Gastrocnemius medialis (tissue), 4 donors: ENCODE results near the gene RGP1. TPM values are rescaled to one million over a fixed set of nuclear protein-coding genes. Genes with fewer than 3 reads are reported as not detected.

ENCODE experiments used
- ATAC-seq, 2 donors: fragments of 150-250 bp; one replicate each; pipeline ENCODE4 v1.9.1; 2016
- DNase-seq, 2 donors: peaks; one replicate each; pipeline ENCODE4 v3.0.0-alpha.2; 2019
- H3K27ac ChIP-seq, 4 donors: fragments of 200-600 bp; sonication (generic); 1 replicate in 1 of 4; 2 replicates in 3 of 4; pipeline ENCODE4 v1.5.1; 2016 to 2018; ENCODE audit warnings: mild to moderate bottlenecking in 2 of 4, moderate library complexity in 1 of 4
- H3K27me3 ChIP-seq, 3 donors: fragments of 200-600 bp; sonication (generic) in 2 of 3; 1 replicate in 1 of 3; 2 replicates in 2 of 3; pipeline versions ENCODE4 v1.5.1 to v1.6.0; 2016 to 2019; ENCODE audit warnings: mild to moderate bottlenecking in 1 of 3, moderate library complexity in 1 of 3
- H3K36me3 ChIP-seq, 2 donors: fragments of 200-600 bp; sonication (generic) in 1 of 2; one replicate each; pipeline ENCODE4 v1.5.1; 2017 to 2018
- H3K4me1 ChIP-seq, 2 donors: fragments of 200-600 bp; sonication (generic) in 1 of 2; one replicate each; pipeline ENCODE4 v1.5.1; 2016 to 2017; ENCODE audit warnings: mild to moderate bottlenecking in 2 of 2
- H3K4me3 ChIP-seq, 4 donors: fragments of 200-600 bp; sonication (generic) in 3 of 4; 1 replicate in 1 of 4; 2 replicates in 3 of 4; pipeline ENCODE4 v1.5.1; 2016 to 2019; ENCODE audit warnings: mild to moderate bottlenecking in 2 of 4
- H3K9me3 ChIP-seq, 3 donors: fragments of 200-600 bp; sonication (generic) in 2 of 3; 1 replicate in 1 of 3; 2 replicates in 2 of 3; pipeline ENCODE4 v1.5.1; 2016 to 2019
- POLR2A ChIP-seq, 2 donors: fragments of 450-650 bp; IDR thresholded peaks; one replicate each; pipeline ENCODE4 v1.6.1; 2017; ENCODE audit warnings: antibody characterized with exemption in 2 of 2, mild to moderate bottlenecking in 2 of 2, moderate library complexity in 2 of 2
- in situ Hi-C, 4 donors: fragments of 200-750 bp; cut with MboI; loops; one replicate each; pipeline versions ENCODE4 v1.15.0 to v1.8.0; 2017; ENCODE audit warnings: low sequenced_read_pairs in 4 of 4
- intact Hi-C: fragments of 100-400 bp; cut with DNase I; formaldehyde crosslinking; loops from one replicate; pipeline ENCODE4 v1.15.1; 2023; ENCODE audit warnings: low total_unique reads
- total RNA-seq, 4 donors: library from RNA; depleted of rRNA; stranded (reverse); fragments of >200 nt; gene quantifications; one replicate each; pipeline versions ENCODE4 v1.1.0 to v1.2.3, GENCODE V29; 2016
- TF ChIP-seq, protein P1 (sequence below), 5 experiments: fragments of 450-650 bp in 3 of 5; fragments of 200-600 bp in 2 of 5; sonication (generic) in 2 of 5; IDR thresholded peaks in 4 of 5; conservative IDR thresholded peaks in 1 of 5; 1 replicate in 4 of 5; 2 replicates in 1 of 5; pipeline ENCODE4 v1.5.1; 2016 to 2019; ENCODE audit warnings: antibody characterized with exemption in 5 of 5, mild to moderate bottlenecking in 3 of 5, moderate library complexity in 3 of 5

Gene RGP1
- total RNA-seq, 4 donors from 2014 or later, result 22.0 to 41.1 (median 36.3) TPM

DNA sequence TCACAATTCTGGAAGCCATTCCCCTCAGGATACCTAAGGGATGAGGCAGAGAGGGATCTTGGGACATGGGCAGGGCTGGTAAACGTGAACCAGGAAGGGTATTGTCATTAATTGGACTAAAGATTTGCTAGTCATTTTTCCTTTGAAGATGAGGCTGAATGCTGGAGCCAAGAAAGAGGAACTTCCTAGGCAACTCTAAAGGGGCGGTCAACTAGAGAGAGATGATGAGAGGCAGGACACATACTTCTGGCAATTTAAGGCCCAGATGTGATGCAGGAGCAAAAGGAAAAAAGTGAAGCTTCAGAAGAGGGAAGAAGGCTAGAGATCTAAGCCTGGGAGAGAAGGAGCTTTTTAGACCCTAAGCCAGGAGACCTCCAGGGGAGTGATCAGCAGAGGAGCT is 5.6 kb upstream of the RGP1 start:
- H3K9me3 ChIP-seq, result no peaks in the 10 kb centered on the region
- peak overlapping the region in 2 of 4 donors; percentile 95 to 97 for H3K27ac ChIP-seq
- no peaks in the 10 kb centered on the region for H3K27me3 ChIP-seq
- no peak for TF ChIP-seq POLR2A (IDR thresholded peaks at IDR 0.05)
- TF ChIP-seq, protein P1, sequence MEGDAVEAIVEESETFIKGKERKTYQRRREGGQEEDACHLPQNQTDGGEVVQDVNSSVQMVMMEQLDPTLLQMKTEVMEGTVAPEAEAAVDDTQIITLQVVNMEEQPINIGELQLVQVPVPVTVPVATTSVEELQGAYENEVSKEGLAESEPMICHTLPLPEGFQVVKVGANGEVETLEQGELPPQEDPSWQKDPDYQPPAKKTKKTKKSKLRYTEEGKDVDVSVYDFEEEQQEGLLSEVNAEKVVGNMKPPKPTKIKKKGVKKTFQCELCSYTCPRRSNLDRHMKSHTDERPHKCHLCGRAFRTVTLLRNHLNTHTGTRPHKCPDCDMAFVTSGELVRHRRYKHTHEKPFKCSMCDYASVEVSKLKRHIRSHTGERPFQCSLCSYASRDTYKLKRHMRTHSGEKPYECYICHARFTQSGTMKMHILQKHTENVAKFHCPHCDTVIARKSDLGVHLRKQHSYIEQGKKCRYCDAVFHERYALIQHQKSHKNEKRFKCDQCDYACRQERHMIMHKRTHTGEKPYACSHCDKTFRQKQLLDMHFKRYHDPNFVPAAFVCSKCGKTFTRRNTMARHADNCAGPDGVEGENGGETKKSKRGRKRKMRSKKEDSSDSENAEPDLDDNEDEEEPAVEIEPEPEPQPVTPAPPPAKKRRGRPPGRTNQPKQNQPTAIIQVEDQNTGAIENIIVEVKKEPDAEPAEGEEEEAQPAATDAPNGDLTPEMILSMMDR (IDR thresholded peaks at IDR 0.05 in 4 of 5, conservative IDR thresholded peaks at IDR 0.05 in 1 of 5), result no peak
- intact Hi-C loops (no loop called here), in situ Hi-C loops (loop anchor here in 1 of 4 donors (25.0 kb wide), 1 partner anchor 256 kb away; the partner anchor contains the start of gene RUSC2)
- H3K4me1 ChIP-seq, result peaks cover 32 to 42% of the 10 kb centered on the region in 2 donors
- no peak for DNase-seq
- no peak for ATAC-seq
- no peak overlapping the region for H3K4me3 ChIP-seq
- peaks cover 0 to 61% of the 10 kb centered on the region in 2 donors for H3K36me3 ChIP-seq

DNA sequence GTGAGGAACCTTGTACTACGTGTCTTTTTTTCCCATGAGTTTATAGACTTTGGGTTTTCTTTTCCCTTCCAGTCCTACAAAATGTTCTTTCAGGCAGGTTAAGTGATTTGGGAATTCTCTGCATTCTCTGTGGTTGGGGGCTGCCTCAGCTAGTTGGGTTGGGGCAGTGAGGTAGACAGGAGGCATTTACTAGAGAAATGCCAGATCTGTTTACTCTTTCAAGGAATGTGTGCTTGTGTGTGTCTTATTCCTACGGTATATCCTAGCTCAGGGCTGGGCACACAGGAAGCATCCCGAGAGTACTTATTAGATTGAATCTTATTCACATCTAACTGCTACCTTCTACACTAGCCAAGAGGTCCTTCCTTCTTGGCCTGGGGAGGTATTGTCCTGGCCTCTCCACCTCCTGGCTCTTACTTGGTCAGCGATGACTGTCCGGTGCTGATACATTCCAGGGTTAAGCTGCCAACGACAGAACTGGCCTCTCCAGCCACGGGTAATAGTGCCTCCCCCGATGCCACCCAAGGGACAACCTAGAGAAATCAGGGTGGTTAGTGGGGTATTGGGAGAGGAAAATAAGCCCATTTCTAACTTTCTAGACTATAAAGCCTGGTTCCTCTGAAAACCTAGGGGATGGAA is 5.1 kb upstream of the RGP1 start:
- peaks cover 0 to 55% of the 10 kb centered on the region in 2 donors for H3K36me3 ChIP-seq
- DNase-seq, result no peak
- no peak for ATAC-seq
- H3K9me3 ChIP-seq, result no peaks in the 10 kb centered on the region
- in situ Hi-C loops, result loop anchor here in 1 of 4 donors (25.0 kb wide), 1 partner anchor 257 kb away; the partner anchor contains the start of gene RUSC2
- peaks cover 32 to 42% of the 10 kb centered on the region in 2 donors for H3K4me1 ChIP-seq
- no peak for TF ChIP-seq POLR2A (IDR thresholded peaks at IDR 0.05)
- TF ChIP-seq, protein P1 (IDR thresholded peaks at IDR 0.05 in 4 of 5, conservative IDR thresholded peaks at IDR 0.05 in 1 of 5), result no peak
- no peaks in the 10 kb centered on the region for H3K27me3 ChIP-seq
- H3K27ac ChIP-seq, result peak overlapping the region; percentile 14 to 97 (median 59)
- intact Hi-C loops, result no loop called here
- H3K4me3 ChIP-seq, result no peak overlapping the region

DNA sequence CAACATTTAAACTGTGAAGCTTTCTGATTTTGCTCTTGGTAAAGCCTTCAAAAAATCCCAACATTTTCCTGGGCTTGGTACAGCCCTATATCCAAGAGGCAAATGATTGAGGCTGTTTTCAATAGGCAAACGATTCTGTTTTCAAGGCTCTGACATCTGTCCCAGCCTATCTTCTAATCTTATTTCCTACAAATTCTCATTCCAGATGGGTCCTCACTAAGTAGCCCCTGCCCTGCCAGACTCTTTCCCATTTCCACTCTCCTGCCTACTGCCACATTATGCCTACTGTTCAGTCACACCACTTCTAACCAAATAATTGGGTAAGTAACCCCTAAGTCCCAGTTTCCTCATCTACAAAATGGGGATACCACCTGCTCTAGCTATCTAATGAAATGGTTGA is 3.5 kb upstream of the RGP1 start:
- in situ Hi-C loops (loop anchor here in 1 of 4 donors (25.0 kb wide), 1 partner anchor 258 kb away; the partner anchor contains the start of gene RUSC2), intact Hi-C loops (no loop called here)
- ATAC-seq (no peak), DNase-seq (no peak)
- peaks cover 0 to 42% of the 10 kb centered on the region in 2 donors for H3K36me3 ChIP-seq
- peak overlapping the region; percentile 81 to 99 (median 85) for H3K4me3 ChIP-seq
- no peaks in the 10 kb centered on the region for H3K27me3 ChIP-seq
- no peaks in the 10 kb centered on the region for H3K9me3 ChIP-seq
- H3K4me1 ChIP-seq, result peaks cover 40 to 50% of the 10 kb centered on the region in 2 donors
- H3K27ac ChIP-seq, result peak overlapping the region in 3 of 4 donors; percentile 88 to 97 (median 95)
- TF ChIP-seq POLR2A (IDR thresholded peaks at IDR 0.05), result no peak
- TF ChIP-seq, protein P1 (IDR thresholded peaks at IDR 0.05 in 4 of 5, conservative IDR thresholded peaks at IDR 0.05 in 1 of 5), result no peak

DNA sequence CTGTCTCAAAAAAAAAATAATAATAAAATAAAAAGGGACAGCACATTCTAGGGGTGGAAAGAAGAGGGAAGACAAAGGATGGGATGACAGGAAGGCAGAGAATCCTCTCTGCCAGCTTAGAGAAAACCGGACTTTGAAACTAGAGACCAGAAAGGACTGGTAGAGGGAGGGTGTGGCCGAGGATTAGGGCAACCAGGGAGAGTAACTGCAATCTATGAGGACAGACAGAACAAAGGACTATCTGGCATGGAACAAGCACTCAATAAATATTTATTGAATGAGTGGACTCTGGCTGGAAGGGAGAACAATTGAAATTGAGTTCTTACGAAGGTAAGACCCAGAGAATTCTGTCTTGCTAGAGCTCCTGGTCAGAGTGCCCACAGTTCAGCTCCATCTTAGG is 2.5 kb upstream of the RGP1 start:
- TF ChIP-seq, protein P1 (IDR thresholded peaks at IDR 0.05 in 4 of 5, conservative IDR thresholded peaks at IDR 0.05 in 1 of 5), result no peak
- no peak for TF ChIP-seq POLR2A (IDR thresholded peaks at IDR 0.05)
- Histone ChIP-seq H3K27ac (peak overlapping the region; percentile 88 to 97 (median 94)), H3K36me3 (peaks cover 0 to 45% of the 10 kb centered on the region in 2 donors), H3K9me3 (no peaks in the 10 kb centered on the region), H3K27me3 (no peaks in the 10 kb centered on the region), H3K4me3 (peak overlapping the region; percentile 81 to 99 (median 85)), H3K4me1 (peaks cover 41 to 51% of the 10 kb centered on the region in 2 donors)
- DNase-seq (no peak), ATAC-seq (no peak)
- in situ Hi-C loops (loop anchor here in 1 of 4 donors (25.0 kb wide), 1 partner anchor 259 kb away; the partner anchor contains the start of gene RUSC2), intact Hi-C loops (no loop called here)
